GM23248 (cell line): Measurements from ENCODE around the gene CISH.

ENCODE experiments used
- EZH2 ChIP-seq: fragments of 200-600 bp; sonication (generic); IDR thresholded peaks from 2 replicates; pipeline ENCODE4 v1.6.1; 2018; ENCODE audit warnings: antibody characterized with exemption, mild to moderate bottlenecking; ENCODE audit not compliant: insufficient read depth, poor library complexity, severe bottlenecking
- EZH2phosphoT487 ChIP-seq: fragments of 200-600 bp; sonication (generic); IDR thresholded peaks from 2 replicates; pipeline ENCODE4 v1.6.1; 2018; ENCODE audit warnings: antibody characterized with exemption, moderate library complexity, mild to moderate bottlenecking, low read depth; ENCODE audit not compliant: insufficient read depth

- TF ChIP-seq EZH2 = no peak
- TF ChIP-seq EZH2phosphoT487 = no peak
These were observed 33.8 kb upstream of the CISH start for GRCh38 chr3:50645378-50645777.
